SHP77 treated with DMSO at 0.1 percent for 48 hours (cell line): ENCODE data around the gene UQCR11.

Source experiments
- DNase-seq: peaks from one replicate; lab custom pipeline; 2025; lab: John Stamatoyannopoulos, UW

Gene UQCR11

GRCh38 chr19:1634938-1635243, 29.6 kb upstream of the UQCR11 start:
- no peak for DNase-seq

GRCh38 chr19:1634242-1634937, 29.1 kb upstream of the UQCR11 start:
- DNase-seq: no peak

- DNase-seq: no peak
These were observed 28.1 kb upstream of the UQCR11 start for GRCh38 chr19:1633269-1633826.

GRCh38 chr19:1632462-1633268, 27.4 kb upstream of the UQCR11 start:
- no peak for DNase-seq

- no peak for DNase-seq
These were observed 26.4 kb upstream of the UQCR11 start for GRCh38 chr19:1631557-1632100.

GRCh38 chr19:1630811-1631210, 25.5 kb upstream of the UQCR11 start:
- no peak for DNase-seq

GRCh38 chr19:1630012-1630411, 24.8 kb upstream of the UQCR11 start:
- no peak for DNase-seq

GRCh38 chr19:1629256-1629808, 24.1 kb upstream of the UQCR11 start:
- no peak for DNase-seq

- DNase-seq: no peak
These were observed 21.9 kb upstream of the UQCR11 start for GRCh38 chr19:1627194-1627593.

- DNase-seq: no peak
These were observed 21.3 kb upstream of the UQCR11 start for GRCh38 chr19:1626417-1627010.

- no peak for DNase-seq
These were observed 19.2 kb upstream of the UQCR11 start for GRCh38 chr19:1624458-1624857.

- no peak for DNase-seq
These were observed 17.3 kb upstream of the UQCR11 start for GRCh38 chr19:1622541-1622940.

GRCh38 chr19:1622007-1622406, 16.7 kb upstream of the UQCR11 start:
- no peak for DNase-seq

GRCh38 chr19:1621574-1621973, 16.3 kb upstream of the UQCR11 start:
- no peak for DNase-seq

- no peak for DNase-seq
These were observed 15.8 kb upstream of the UQCR11 start for GRCh38 chr19:1621021-1621420.

- DNase-seq: no peak
These were observed 15.2 kb upstream of the UQCR11 start for GRCh38 chr19:1620502-1620901.

GRCh38 chr19:1619703-1620102, 14.4 kb upstream of the UQCR11 start:
- DNase-seq: no peak

GRCh38 chr19:1619094-1619439, 13.8 kb upstream of the UQCR11 start:
- DNase-seq: no peak

GRCh38 chr19:1618157-1619093, 13.2 kb upstream of the UQCR11 start:
- peak; percentile 2 for DNase-seq

GRCh38 chr19:1616875-1617274, 11.6 kb upstream of the UQCR11 start:
- no peak for DNase-seq

GRCh38 chr19:1616396-1616795, 11.1 kb upstream of the UQCR11 start:
- DNase-seq: no peak
